SK-N-SH (cell line): ENCODE data around the gene SLCO3A1. TPM values are rescaled to one million over a fixed set of nuclear protein-coding genes. Genes with fewer than 3 reads are reported as not detected.

Source experiments
- CTCF ChIA-PET: fragments of 300-600, 350-600 bp; formaldehyde crosslinking; extraction: SDS; loops from one replicate; lab custom pipeline; 2021; lab: Yijun Ruan, JAX
- POLR2A ChIA-PET: fragments of 350-600 bp; sonication (Branson Sonifier 250); formaldehyde crosslinking; extraction: SDS; loops from one replicate; lab custom pipeline; 2020; ENCODE audit warnings: antibody characterized with exemption, inconsistent platforms; lab: Yijun Ruan, JAX
- DNase-seq: peaks from one replicate; pipeline ENCODE4 v3.0.0; 2012
- H2AFZ ChIP-seq: fragments of 200-600 bp; sonication (generic); 2 replicates; pipeline ENCODE4 v1.8.1; 2016; ENCODE audit warnings: antibody characterized with exemption, mild to moderate bottlenecking, low read depth
- H3F3A ChIP-seq: fragments of 200-600 bp; sonication (generic); replicated peaks from 2 replicates; pipeline ENCODE3; 2016; ENCODE audit warnings: antibody characterized with exemption, mild to moderate bottlenecking; ENCODE audit not compliant: insufficient read depth
- H3K27ac ChIP-seq, 2 experiments: fragments of 200-500 bp in 1 of 2; fragments of 200-600 bp in 1 of 2; sonication (Bioruptor generic) in 1 of 2; sonication (generic), shearing (Covaris generic) in 1 of 2; 2 replicates each; pipeline versions ENCODE4 v1.5.1 to v1.6.1; 2014 to 2016; ENCODE audit warnings: low read depth in 2 of 2, inconsistent platforms in 1 of 2, low read length in 1 of 2, mild to moderate bottlenecking in 1 of 2, mixed read lengths in 1 of 2
- H3K27me3 ChIP-seq: fragments of 200-600 bp; sonication (generic), shearing (Covaris generic); 2 replicates; pipeline ENCODE4 v1.6.1; 2016; ENCODE audit warnings: mixed run types; ENCODE audit not compliant: insufficient read depth
- H3K36me3 ChIP-seq, 2 experiments: fragments of 200-500 bp in 1 of 2; fragments of 200-600 bp in 1 of 2; sonication (Bioruptor generic) in 1 of 2; sonication (generic) in 1 of 2; replicated peaks in 1 of 2; 2 replicates each; pipeline versions ENCODE3 to v1.5.1; 2014 to 2016; ENCODE audit warnings: low read length in 1 of 2, mild to moderate bottlenecking in 1 of 2; ENCODE audit not compliant: insufficient read depth in 2 of 2, control insufficient read depth in 1 of 2
- H3K4me1 ChIP-seq, 2 experiments: fragments of 200-500 bp in 1 of 2; fragments of 200-600 bp in 1 of 2; sonication (Bioruptor generic) in 1 of 2; sonication (generic), shearing (Covaris generic) in 1 of 2; 2 replicates each; pipeline versions ENCODE4 v1.5.1 to v1.6.1; 2014 to 2016; ENCODE audit warnings: low read depth in 1 of 2, low read length in 1 of 2, mixed run types in 1 of 2; ENCODE audit not compliant: insufficient read depth in 2 of 2, control insufficient read depth in 1 of 2
- H3K4me2 ChIP-seq: fragments of 200-600 bp; sonication (generic), shearing (Covaris generic); 2 replicates; pipeline ENCODE4 v1.6.1; 2017; ENCODE audit warnings: mixed run types
- H3K4me3 ChIP-seq, 2 experiments: fragments of 200-500 bp in 1 of 2; fragments of 200-600 bp in 1 of 2; sonication (Bioruptor generic) in 1 of 2; sonication (generic), shearing (Covaris generic) in 1 of 2; 2 replicates each; pipeline versions ENCODE4 v1.5.1 to v1.8.1; 2014 to 2016; ENCODE audit warnings: low read depth in 2 of 2, inconsistent platforms in 1 of 2, low read length in 1 of 2, mild to moderate bottlenecking in 1 of 2, mixed read lengths in 1 of 2, moderate library complexity in 1 of 2
- H3K79me2 ChIP-seq: fragments of 200-600 bp; sonication (generic); 2 replicates; pipeline ENCODE4 v1.8.1; 2017; ENCODE audit warnings: mild to moderate bottlenecking; ENCODE audit not compliant: insufficient read depth
- H3K9ac ChIP-seq: fragments of 200-600 bp; sonication (generic); 2 replicates; pipeline ENCODE4 v1.6.1; 2017; ENCODE audit warnings: mixed run types
- H3K9me2 ChIP-seq: fragments of 200-600 bp; sonication (generic); 2 replicates; pipeline ENCODE4 v1.6.1; 2017; ENCODE audit warnings: mixed run types
- H3K9me3 ChIP-seq: fragments of 200-600 bp; sonication (generic); 2 replicates; pipeline ENCODE4 v1.6.1; 2017; ENCODE audit warnings: mixed run types, mild to moderate bottlenecking, moderate library complexity
- H4K20me1 ChIP-seq: fragments of 200-600 bp; sonication (generic); 2 replicates; pipeline ENCODE4 v1.6.1; 2017; ENCODE audit warnings: mild to moderate bottlenecking, mixed run types; ENCODE audit not compliant: insufficient read depth
- ELF1 ChIP-seq: IDR thresholded peaks from 2 replicates; pipeline ENCODE4 v1.4.0; 2012
- EP300 ChIP-seq, 2 experiments: IDR thresholded peaks; 2 replicates each; pipeline versions ENCODE4 v1.4.0 to v1.6.1; 2012; ENCODE audit warnings: borderline replicate concordance in 1 of 2, low read depth in 1 of 2, low read length in 1 of 2
- FOXM1 ChIP-seq: IDR thresholded peaks from 2 replicates; pipeline ENCODE4 v1.4.0; 2012; ENCODE audit warnings: low read depth, mild to moderate bottlenecking
- PBX3 ChIP-seq: IDR thresholded peaks from 2 replicates; pipeline ENCODE4; 2012
- POLR2AphosphoS5 ChIP-seq: IDR thresholded peaks from 2 replicates; pipeline ENCODE4 v1.6.1; 2012; ENCODE audit warnings: low read depth, low read length
- RXRA ChIP-seq: IDR thresholded peaks from 2 replicates; pipeline ENCODE4 v1.4.0; 2012; ENCODE audit warnings: low read depth, mild to moderate bottlenecking, borderline replicate concordance
- TCF12 ChIP-seq: IDR thresholded peaks from 2 replicates; pipeline ENCODE4 v1.4.0; 2012
- YY1 ChIP-seq: IDR thresholded peaks from 2 replicates; pipeline ENCODE4 v1.4.0; 2012; ENCODE audit warnings: low read depth, mild to moderate bottlenecking
- WGBS: methylation state at CpG from one replicate; pipeline ENCODE4 v1.1.6; 2017; ENCODE audit warnings: low lambda C conversion rate; 5-methylcytosine and 5-hydroxymethylcytosine counted together
- polyA plus RNA-seq, 3 experiments: library from polyadenylated mRNA; depleted of rRNA; stranded (reverse); fragments of >200 nt; gene quantifications; 2 replicates each; pipeline ENCODE4 v1.2.3, GENCODE V29; 2012
- TF ChIP-seq, protein P1 (sequence below): IDR thresholded peaks from 2 replicates; pipeline ENCODE4 v1.4.0; 2012; ENCODE audit warnings: low read depth, borderline replicate concordance
- TF ChIP-seq, protein P2 (sequence below): IDR thresholded peaks from 2 replicates; pipeline ENCODE4 v1.4.0; 2012; ENCODE audit warnings: low read depth
- TF ChIP-seq, protein P3 (sequence below): IDR thresholded peaks from 2 replicates; pipeline ENCODE4 v1.4.0; 2012; ENCODE audit warnings: low read depth, borderline replicate concordance
- TF ChIP-seq, protein P4 (sequence below): fragments of 150-350 bp; IDR thresholded peaks from 2 replicates; pipeline ENCODE4 v1.6.1; 2017; ENCODE audit warnings: antibody characterized with exemption, low read length, low read depth, borderline replicate concordance
- TF ChIP-seq, protein P5 (sequence below): fragments of 200-600 bp; sonication (generic); IDR thresholded peaks from 2 replicates; pipeline ENCODE4 v1.6.1; 2017; ENCODE audit warnings: antibody characterized with exemption, mild to moderate bottlenecking, moderate library complexity

SLCO3A1 gene
- polyA plus RNA-seq, 1 of the 3 experiments (the other 2 are of a cell fraction): 19.7 TPM

DNA sequence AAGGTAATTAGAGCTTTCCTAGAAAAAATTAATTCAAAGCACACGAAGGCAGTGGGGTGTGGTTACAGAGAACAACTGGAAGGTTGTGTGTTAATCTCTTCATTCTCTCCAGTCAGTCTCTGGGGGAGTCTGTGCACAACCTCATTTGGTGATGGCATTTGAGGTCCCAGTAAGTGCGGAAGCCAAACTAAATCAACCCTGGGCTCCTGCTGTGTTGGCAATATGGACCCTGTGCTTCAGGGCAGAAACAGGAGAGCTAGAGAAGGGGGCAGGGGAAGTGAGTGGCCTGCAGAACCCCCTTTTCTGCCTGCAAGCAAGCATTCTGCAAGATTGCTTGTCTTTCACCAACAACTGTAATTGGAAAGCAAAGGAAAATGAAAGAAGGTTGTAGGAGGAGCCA lies 344.2 kb downstream of the SLCO3A1 start:
- ChIA-PET CTCF (no interaction called here), POLR2A (no interaction called here)
- DNase-seq: no peak

GRCh38 chr15:92200891-92201290 lies 347.4 kb downstream of the SLCO3A1 start:
- TF ChIP-seq, protein P1, sequence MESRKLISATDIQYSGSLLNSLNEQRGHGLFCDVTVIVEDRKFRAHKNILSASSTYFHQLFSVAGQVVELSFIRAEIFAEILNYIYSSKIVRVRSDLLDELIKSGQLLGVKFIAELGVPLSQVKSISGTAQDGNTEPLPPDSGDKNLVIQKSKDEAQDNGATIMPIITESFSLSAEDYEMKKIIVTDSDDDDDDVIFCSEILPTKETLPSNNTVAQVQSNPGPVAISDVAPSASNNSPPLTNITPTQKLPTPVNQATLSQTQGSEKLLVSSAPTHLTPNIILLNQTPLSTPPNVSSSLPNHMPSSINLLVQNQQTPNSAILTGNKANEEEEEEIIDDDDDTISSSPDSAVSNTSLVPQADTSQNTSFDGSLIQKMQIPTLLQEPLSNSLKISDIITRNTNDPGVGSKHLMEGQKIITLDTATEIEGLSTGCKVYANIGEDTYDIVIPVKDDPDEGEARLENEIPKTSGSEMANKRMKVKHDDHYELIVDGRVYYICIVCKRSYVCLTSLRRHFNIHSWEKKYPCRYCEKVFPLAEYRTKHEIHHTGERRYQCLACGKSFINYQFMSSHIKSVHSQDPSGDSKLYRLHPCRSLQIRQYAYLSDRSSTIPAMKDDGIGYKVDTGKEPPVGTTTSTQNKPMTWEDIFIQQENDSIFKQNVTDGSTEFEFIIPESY: no peak
- TF ChIP-seq, protein P2, sequence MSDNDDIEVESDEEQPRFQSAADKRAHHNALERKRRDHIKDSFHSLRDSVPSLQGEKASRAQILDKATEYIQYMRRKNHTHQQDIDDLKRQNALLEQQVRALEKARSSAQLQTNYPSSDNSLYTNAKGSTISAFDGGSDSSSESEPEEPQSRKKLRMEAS: no peak
- no peak for TF ChIP-seq YY1
- TF ChIP-seq, protein P3, sequence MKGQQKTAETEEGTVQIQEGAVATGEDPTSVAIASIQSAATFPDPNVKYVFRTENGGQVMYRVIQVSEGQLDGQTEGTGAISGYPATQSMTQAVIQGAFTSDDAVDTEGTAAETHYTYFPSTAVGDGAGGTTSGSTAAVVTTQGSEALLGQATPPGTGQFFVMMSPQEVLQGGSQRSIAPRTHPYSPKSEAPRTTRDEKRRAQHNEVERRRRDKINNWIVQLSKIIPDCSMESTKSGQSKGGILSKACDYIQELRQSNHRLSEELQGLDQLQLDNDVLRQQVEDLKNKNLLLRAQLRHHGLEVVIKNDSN: no peak
- TF ChIP-seq, protein P4, sequence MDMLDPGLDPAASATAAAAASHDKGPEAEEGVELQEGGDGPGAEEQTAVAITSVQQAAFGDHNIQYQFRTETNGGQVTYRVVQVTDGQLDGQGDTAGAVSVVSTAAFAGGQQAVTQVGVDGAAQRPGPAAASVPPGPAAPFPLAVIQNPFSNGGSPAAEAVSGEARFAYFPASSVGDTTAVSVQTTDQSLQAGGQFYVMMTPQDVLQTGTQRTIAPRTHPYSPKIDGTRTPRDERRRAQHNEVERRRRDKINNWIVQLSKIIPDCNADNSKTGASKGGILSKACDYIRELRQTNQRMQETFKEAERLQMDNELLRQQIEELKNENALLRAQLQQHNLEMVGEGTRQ: no peak
- Histone ChIP-seq H3K4me1 (no peaks in the 10 kb centered on the region), H3K27ac (no peak overlapping the region), H4K20me1 (no peaks in the 10 kb centered on the region), H3K79me2 (no peaks in the 10 kb centered on the region), H3K9ac (no peak overlapping the region), H3K4me3 (no peak overlapping the region), H3K9me2 (no peaks in the 10 kb centered on the region), H3K27me3 (no peaks in the 10 kb centered on the region), H3K4me2 (no peak overlapping the region), H3F3A (no peaks in the 10 kb centered on the region), H3K9me3 (no peaks in the 10 kb centered on the region), H2AFZ (no peak overlapping the region), H3K36me3 (no peaks in the 10 kb centered on the region)
- ChIA-PET POLR2A (no interaction called here), CTCF (no interaction called here)
- no peak for DNase-seq
- WGBS: 7% methylated on average over 2 of the region's 2 CpGs

More for the DNA sequence above, 344.2 kb downstream of the SLCO3A1 start:
- 39% methylated on average over 2 of the region's 2 CpGs for WGBS
- no peaks in the 10 kb centered on the region for H3F3A ChIP-seq
- no peaks in the 10 kb centered on the region for H3K9me3 ChIP-seq
- H3K4me3 ChIP-seq: no peak overlapping the region
- no peak overlapping the region for H2AFZ ChIP-seq
- no peaks in the 10 kb centered on the region for H4K20me1 ChIP-seq
- no peaks in the 10 kb centered on the region for H3K36me3 ChIP-seq
- H3K9ac ChIP-seq: no peak overlapping the region
- H3K27me3 ChIP-seq: no peaks in the 10 kb centered on the region
- no peaks in the 10 kb centered on the region for H3K79me2 ChIP-seq
- no peak overlapping the region for H3K27ac ChIP-seq
- no peaks in the 10 kb centered on the region for H3K9me2 ChIP-seq
- no peaks in the 10 kb centered on the region for H3K4me1 ChIP-seq
- TF ChIP-seq RXRA (no peak), FOXM1 (no peak), PBX3 (no peak), EP300 (IDR thresholded peaks at IDR 0.05; ENCODE audit: borderline replicate concordance in 1 of 2, low read depth in 1 of 2, low read length in 1 of 2) (no peak), TCF12 (no peak), POLR2AphosphoS5 (no peak), ELF1 (no peak)
- TF ChIP-seq, protein P5, sequence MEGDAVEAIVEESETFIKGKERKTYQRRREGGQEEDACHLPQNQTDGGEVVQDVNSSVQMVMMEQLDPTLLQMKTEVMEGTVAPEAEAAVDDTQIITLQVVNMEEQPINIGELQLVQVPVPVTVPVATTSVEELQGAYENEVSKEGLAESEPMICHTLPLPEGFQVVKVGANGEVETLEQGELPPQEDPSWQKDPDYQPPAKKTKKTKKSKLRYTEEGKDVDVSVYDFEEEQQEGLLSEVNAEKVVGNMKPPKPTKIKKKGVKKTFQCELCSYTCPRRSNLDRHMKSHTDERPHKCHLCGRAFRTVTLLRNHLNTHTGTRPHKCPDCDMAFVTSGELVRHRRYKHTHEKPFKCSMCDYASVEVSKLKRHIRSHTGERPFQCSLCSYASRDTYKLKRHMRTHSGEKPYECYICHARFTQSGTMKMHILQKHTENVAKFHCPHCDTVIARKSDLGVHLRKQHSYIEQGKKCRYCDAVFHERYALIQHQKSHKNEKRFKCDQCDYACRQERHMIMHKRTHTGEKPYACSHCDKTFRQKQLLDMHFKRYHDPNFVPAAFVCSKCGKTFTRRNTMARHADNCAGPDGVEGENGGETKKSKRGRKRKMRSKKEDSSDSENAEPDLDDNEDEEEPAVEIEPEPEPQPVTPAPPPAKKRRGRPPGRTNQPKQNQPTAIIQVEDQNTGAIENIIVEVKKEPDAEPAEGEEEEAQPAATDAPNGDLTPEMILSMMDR: no peak
- TF ChIP-seq, all 33 proteins: peak for 0
- no peak overlapping the region for H3K4me2 ChIP-seq
